ENCODE measurements around the gene TTLL11.

TTLL11 gene

GRCh38 chr9:122031157-122031556 lies 62.0 kb downstream of the TTLL11 start:
- no peak for ATAC-seq
- TF ChIP-seq ARNTL (CRISPR knock-in tag; IDR thresholded peaks at IDR 0.05; ENCODE audit: borderline replicate concordance, low read depth), result no peak
- TF ChIP-seq ZNF565 (CRISPR knock-in tag; conservative IDR thresholded peaks at IDR 0.05; ENCODE audit: low read depth), result no peak
- TF ChIP-seq TCF4 (CRISPR knock-in tag; IDR thresholded peaks at IDR 0.05; ENCODE audit: borderline replicate concordance), result no peak
- TF ChIP-seq ZFP3 (CRISPR knock-in tag; IDR thresholded peaks at IDR 0.05), result no peak

GRCh38 chr9:122030357-122030756 lies 62.8 kb downstream of the TTLL11 start:
- no peak for ATAC-seq
- no peak for TF ChIP-seq ZFP3 (CRISPR knock-in tag; IDR thresholded peaks at IDR 0.05)

- ATAC-seq, result no peak
- no peak for TF ChIP-seq ZNF8 (CRISPR knock-in tag; IDR thresholded peaks at IDR 0.05)
Measured at GRCh38 chr9:122029898-122030297, 63.2 kb downstream of the TTLL11 start.

GRCh38 chr9:122028089-122028488 lies 65.0 kb downstream of the TTLL11 start:
- ATAC-seq, result no peak
- TF ChIP-seq ESRRG (CRISPR knock-in tag; IDR thresholded peaks at IDR 0.05) (no peak), ZNF565 (CRISPR knock-in tag; conservative IDR thresholded peaks at IDR 0.05; ENCODE audit: low read depth) (no peak), TSHZ2 (CRISPR knock-in tag; IDR thresholded peaks at IDR 0.05) (no peak), SNAI2 (CRISPR knock-in tag; IDR thresholded peaks at IDR 0.05) (no peak)
- TF ChIP-seq, protein P1, sequence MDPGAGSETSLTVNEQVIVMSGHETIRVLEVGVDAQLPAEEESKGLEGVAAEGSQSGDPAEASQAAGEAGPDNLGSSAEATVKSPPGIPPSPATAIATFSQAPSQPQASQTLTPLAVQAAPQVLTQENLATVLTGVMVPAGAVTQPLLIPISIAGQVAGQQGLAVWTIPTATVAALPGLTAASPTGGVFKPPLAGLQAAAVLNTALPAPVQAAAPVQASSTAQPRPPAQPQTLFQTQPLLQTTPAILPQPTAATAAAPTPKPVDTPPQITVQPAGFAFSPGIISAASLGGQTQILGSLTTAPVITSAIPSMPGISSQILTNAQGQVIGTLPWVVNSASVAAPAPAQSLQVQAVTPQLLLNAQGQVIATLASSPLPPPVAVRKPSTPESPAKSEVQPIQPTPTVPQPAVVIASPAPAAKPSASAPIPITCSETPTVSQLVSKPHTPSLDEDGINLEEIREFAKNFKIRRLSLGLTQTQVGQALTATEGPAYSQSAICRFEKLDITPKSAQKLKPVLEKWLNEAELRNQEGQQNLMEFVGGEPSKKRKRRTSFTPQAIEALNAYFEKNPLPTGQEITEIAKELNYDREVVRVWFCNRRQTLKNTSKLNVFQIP (CRISPR knock-in tag; IDR thresholded peaks at IDR 0.05; ENCODE audit: borderline replicate concordance, low read depth), result no peak
- TF ChIP-seq, protein P2, sequence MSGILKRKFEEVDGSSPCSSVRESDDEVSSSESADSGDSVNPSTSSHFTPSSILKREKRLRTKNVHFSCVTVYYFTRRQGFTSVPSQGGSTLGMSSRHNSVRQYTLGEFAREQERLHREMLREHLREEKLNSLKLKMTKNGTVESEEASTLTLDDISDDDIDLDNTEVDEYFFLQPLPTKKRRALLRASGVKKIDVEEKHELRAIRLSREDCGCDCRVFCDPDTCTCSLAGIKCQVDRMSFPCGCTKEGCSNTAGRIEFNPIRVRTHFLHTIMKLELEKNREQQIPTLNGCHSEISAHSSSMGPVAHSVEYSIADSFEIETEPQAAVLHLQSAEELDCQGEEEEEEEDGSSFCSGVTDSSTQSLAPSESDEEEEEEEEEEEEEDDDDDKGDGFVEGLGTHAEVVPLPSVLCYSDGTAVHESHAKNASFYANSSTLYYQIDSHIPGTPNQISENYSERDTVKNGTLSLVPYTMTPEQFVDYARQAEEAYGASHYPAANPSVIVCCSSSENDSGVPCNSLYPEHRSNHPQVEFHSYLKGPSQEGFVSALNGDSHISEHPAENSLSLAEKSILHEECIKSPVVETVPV (CRISPR knock-in tag; IDR thresholded peaks at IDR 0.05), result no peak

DNA sequence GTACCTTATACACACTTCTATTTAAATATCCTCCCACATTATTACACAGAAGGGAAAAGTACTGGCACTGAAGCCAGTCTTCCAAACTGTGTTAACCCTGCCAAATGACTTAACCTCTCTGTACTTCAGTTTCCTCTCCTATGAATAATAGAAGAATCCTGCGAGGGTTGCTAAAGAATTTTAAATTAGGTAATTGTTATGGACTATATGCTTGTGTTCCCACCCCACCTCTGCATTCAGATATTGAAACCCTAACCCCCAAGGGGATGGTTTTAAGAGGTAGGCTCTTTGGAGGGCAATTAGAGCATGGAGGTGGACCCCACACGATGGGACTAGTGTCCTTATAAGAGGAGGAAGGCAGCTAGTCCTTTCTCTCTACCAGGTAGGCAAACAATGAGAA lies 72.7 kb downstream of the TTLL11 start:
- no peak for ATAC-seq
- TF ChIP-seq ZFP30 (CRISPR knock-in tag; IDR thresholded peaks at IDR 0.05), result no peak
- TF ChIP-seq PPARA (CRISPR knock-in tag; IDR thresholded peaks at IDR 0.05; ENCODE audit: borderline replicate concordance), result no peak
- TF ChIP-seq SNAI2 (CRISPR knock-in tag; IDR thresholded peaks at IDR 0.05), result no peak
- TF ChIP-seq ZNF70 (CRISPR knock-in tag; IDR thresholded peaks at IDR 0.05), result no peak
- TF ChIP-seq ARNTL (CRISPR knock-in tag; IDR thresholded peaks at IDR 0.05; ENCODE audit: borderline replicate concordance, low read depth), result no peak
- TF ChIP-seq ZC3H10 (CRISPR knock-in tag; IDR thresholded peaks at IDR 0.05), result no peak
- no peak for TF ChIP-seq TOX (CRISPR knock-in tag; IDR thresholded peaks at IDR 0.05; ENCODE audit: borderline replicate concordance)
- TF ChIP-seq ISL1 (CRISPR knock-in tag; IDR thresholded peaks at IDR 0.05), result no peak
- TF ChIP-seq ZFP3 (CRISPR knock-in tag; IDR thresholded peaks at IDR 0.05), result no peak

DNA sequence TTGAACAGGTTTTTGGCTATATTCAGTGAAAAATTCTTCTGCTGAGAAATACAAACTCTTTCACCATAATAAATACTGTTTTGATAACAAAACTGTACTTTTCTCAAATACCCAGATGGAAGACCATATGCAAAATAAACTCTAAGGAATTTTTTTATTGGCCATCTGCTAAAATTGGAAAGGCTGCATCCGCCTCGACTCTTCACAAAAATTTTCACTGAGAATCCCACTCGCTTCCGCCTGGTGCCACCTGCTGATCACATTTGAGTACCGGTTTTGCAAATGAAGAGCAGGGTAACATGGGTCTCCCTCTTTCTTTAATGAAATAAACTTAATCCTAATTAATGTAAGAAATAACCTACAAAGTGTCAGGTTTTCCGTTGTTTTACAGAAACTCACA lies 76.4 kb downstream of the TTLL11 start:
- no peak for ATAC-seq
- TF ChIP-seq TCF4 (CRISPR knock-in tag; IDR thresholded peaks at IDR 0.05; ENCODE audit: borderline replicate concordance) (no peak), ZC3H10 (CRISPR knock-in tag; IDR thresholded peaks at IDR 0.05) (no peak)

- ATAC-seq, result no peak
- TF ChIP-seq, protein P3, sequence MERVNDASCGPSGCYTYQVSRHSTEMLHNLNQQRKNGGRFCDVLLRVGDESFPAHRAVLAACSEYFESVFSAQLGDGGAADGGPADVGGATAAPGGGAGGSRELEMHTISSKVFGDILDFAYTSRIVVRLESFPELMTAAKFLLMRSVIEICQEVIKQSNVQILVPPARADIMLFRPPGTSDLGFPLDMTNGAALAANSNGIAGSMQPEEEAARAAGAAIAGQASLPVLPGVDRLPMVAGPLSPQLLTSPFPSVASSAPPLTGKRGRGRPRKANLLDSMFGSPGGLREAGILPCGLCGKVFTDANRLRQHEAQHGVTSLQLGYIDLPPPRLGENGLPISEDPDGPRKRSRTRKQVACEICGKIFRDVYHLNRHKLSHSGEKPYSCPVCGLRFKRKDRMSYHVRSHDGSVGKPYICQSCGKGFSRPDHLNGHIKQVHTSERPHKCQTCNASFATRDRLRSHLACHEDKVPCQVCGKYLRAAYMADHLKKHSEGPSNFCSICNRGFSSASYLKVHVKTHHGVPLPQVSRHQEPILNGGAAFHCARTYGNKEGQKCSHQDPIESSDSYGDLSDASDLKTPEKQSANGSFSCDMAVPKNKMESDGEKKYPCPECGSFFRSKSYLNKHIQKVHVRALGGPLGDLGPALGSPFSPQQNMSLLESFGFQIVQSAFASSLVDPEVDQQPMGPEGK (CRISPR knock-in tag; IDR thresholded peaks at IDR 0.05; ENCODE audit: borderline replicate concordance), result no peak
- TF ChIP-seq, protein P2 (CRISPR knock-in tag; IDR thresholded peaks at IDR 0.05), result no peak
- TF ChIP-seq SNAI2 (CRISPR knock-in tag; IDR thresholded peaks at IDR 0.05) (no peak), PPARA (CRISPR knock-in tag; IDR thresholded peaks at IDR 0.05; ENCODE audit: borderline replicate concordance) (no peak), GLIS3 (CRISPR knock-in tag; IDR thresholded peaks at IDR 0.05) (no peak), ZNF70 (CRISPR knock-in tag; IDR thresholded peaks at IDR 0.05) (no peak), ISL1 (CRISPR knock-in tag; IDR thresholded peaks at IDR 0.05) (no peak), ZC3H10 (CRISPR knock-in tag; IDR thresholded peaks at IDR 0.05) (no peak), BACH2 (CRISPR knock-in tag; IDR thresholded peaks at IDR 0.05; ENCODE audit: borderline replicate concordance) (no peak), TOX (CRISPR knock-in tag; IDR thresholded peaks at IDR 0.05; ENCODE audit: borderline replicate concordance) (no peak), ZFP3 (CRISPR knock-in tag; IDR thresholded peaks at IDR 0.05) (no peak), OSR1 (CRISPR knock-in tag; IDR thresholded peaks at IDR 0.05) (no peak)
- TF ChIP-seq, protein P1 (CRISPR knock-in tag; IDR thresholded peaks at IDR 0.05; ENCODE audit: borderline replicate concordance, low read depth), result no peak
Measured at GRCh38 chr9:122016309-122016708, 76.8 kb downstream of the TTLL11 start.

Measured in SK-N-SH treated with all-trans-retinoic acid at 6 μM for 48 hours (cell line).